Neutrophil (primary cell): Measurements from ENCODE around the gene TPRG1.

Source experiments
- H3K27ac ChIP-seq: fragments of 200-600 bp; sonication (generic); 2 replicates; pipeline ENCODE4 v1.5.1; 2016; ENCODE audit warnings: mild to moderate bottlenecking, moderate library complexity
- H3K27me3 ChIP-seq: fragments of 200-600 bp; sonication (generic); 2 replicates; pipeline ENCODE4 v1.6.0; 2016; ENCODE audit warnings: mild to moderate bottlenecking
- H3K36me3 ChIP-seq: fragments of 200-600 bp; sonication (generic); 2 replicates; pipeline ENCODE4 v1.5.1; 2017
- H3K4me1 ChIP-seq, 2 experiments: fragments of 200-600 bp in 1 of 2; sonication (generic) in 1 of 2; 1 replicate in 1 of 2; 2 replicates in 1 of 2; pipeline versions ENCODE4 v1.5.1 to v1.6.1; 2013 to 2016; ENCODE audit warnings: low read depth in 1 of 2, low read length in 1 of 2, mild to moderate bottlenecking in 1 of 2, moderate library complexity in 1 of 2; ENCODE audit not compliant: control insufficient read depth in 1 of 2, insufficient read depth in 1 of 2
- H3K4me3 ChIP-seq, 2 experiments: fragments of 200-600 bp in 1 of 2; sonication (generic) in 1 of 2; 1 replicate in 1 of 2; 2 replicates in 1 of 2; pipeline ENCODE4 v1.5.1; 2013 to 2016; ENCODE audit warnings: low read depth in 1 of 2, low read length in 1 of 2, mild to moderate bottlenecking in 1 of 2, moderate library complexity in 1 of 2
- H3K9me3 ChIP-seq: fragments of 200-600 bp; sonication (generic); 2 replicates; pipeline ENCODE4 v1.5.1; 2016
- CTCF ChIP-seq: fragments of 200-600 bp; sonication (generic); IDR thresholded peaks from 2 replicates; pipeline ENCODE4 v1.5.1; 2016; ENCODE audit warnings: antibody characterized with exemption

The TPRG1 gene

DNA sequence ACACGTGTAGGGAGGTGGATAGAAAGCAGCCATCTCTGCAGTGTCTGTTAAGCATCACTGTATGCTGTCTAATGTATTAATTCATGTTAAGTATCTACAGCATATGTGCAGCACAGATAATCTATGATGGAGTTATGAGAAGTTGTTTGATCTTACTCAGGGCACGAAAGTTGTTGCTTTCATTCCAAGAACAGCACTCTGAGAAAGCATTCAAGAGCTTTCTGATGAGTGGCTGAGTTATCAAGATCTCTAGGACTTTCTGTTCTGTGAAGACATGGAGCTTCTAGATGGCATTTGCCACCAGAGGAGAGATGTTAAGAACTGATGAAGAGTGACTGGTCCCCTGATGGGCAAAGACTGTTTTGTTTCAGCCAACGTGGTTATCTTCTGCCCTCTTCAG is 22.6 kb upstream of the TPRG1 start:
- no peak for TF ChIP-seq CTCF
- H3K27ac ChIP-seq: no peak overlapping the region
- no peaks in the 10 kb centered on the region for H3K9me3 ChIP-seq
- H3K27me3 ChIP-seq: no peaks in the 10 kb centered on the region
- peaks cover 29 to 31% of the 10 kb centered on the region in 2 experiments for H3K4me1 ChIP-seq
- H3K36me3 ChIP-seq: no peaks in the 10 kb centered on the region
- no peak overlapping the region for H3K4me3 ChIP-seq

DNA sequence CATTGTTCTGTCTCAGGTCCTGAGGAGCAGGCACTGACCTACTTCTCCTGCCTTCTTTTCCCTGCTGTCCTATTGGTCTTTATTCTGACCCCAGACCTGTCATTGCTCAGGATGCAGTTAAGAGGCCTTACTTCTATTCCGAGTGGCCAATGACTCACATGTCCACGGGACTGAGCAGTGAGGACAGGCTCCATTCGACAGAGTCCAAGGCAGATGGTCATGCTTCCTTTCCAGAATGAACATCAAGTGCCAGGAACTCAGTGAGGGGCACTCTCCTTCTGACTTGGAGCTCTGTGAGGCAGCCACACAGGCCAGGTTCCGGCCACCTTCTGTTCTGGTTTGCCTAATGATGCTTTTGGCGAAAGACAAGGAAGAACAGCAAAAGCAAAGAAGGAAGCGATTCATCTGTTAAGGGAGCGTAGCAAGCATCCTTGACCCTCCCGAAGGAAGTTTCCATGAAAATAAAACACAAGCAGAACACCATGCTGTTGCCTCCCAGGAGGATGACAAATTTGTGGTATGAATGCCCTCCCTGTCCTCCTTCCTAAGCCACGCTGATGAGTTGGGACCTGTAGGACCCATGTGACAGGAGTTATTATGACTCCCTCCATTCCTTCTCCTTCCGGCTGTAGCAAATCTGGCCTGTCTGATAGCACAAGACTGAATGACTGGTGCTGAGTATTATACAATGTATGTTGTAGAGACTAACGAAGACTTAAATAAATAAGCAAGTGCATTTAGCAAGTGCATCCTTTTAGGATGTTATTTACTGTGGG is 14.4 kb upstream of the TPRG1 start:
- H3K36me3 ChIP-seq: no peaks in the 10 kb centered on the region
- H3K27ac ChIP-seq: no peak overlapping the region
- no peaks in the 10 kb centered on the region for H3K4me1 ChIP-seq
- H3K27me3 ChIP-seq: peaks cover 24% of the 10 kb centered on the region
- H3K4me3 ChIP-seq: no peak overlapping the region
- no peaks in the 10 kb centered on the region for H3K9me3 ChIP-seq
- TF ChIP-seq CTCF: no peak

GRCh38 chr3:189158034-189158433 is 13.7 kb upstream of the TPRG1 start:
- H3K4me1 ChIP-seq: no peaks in the 10 kb centered on the region
- no peak for TF ChIP-seq CTCF
- H3K36me3 ChIP-seq: no peaks in the 10 kb centered on the region
- H3K27ac ChIP-seq: no peak overlapping the region
- peaks cover 24% of the 10 kb centered on the region for H3K27me3 ChIP-seq
- no peaks in the 10 kb centered on the region for H3K9me3 ChIP-seq
- no peak overlapping the region for H3K4me3 ChIP-seq

GRCh38 chr3:189160519-189161309 is 11.1 kb upstream of the TPRG1 start:
- TF ChIP-seq CTCF: no peak
- no peaks in the 10 kb centered on the region for H3K9me3 ChIP-seq

DNA sequence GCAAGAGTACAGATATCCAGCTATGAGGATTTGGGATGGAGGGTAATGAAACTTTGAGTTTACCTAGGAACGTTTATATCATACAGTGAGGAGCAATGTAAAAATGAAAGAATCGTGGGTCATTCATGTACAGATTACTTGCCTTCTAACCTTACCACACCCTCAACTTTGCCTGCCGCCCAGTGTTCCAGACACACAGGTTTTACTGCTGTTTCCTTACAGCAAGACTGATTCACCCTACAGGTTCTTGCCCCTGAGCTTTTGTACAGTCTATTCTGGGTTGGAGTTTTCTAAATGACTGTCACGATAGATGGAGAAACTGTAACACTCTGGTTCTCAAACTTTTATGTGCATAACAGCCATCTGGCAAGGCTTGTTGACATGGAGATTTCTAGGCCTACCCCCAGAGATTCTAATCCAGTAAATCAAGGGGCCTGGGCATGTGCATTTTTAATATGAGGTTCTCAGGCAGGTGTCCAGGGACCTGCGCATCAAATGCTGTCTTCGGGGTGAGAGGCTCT is 6.6 kb upstream of the TPRG1 start:
- Histone ChIP-seq H3K4me1 (no peaks in the 10 kb centered on the region), H3K36me3 (no peaks in the 10 kb centered on the region), H3K4me3 (no peak overlapping the region), H3K27ac (no peak overlapping the region), H3K27me3 (peaks cover 7% of the 10 kb centered on the region), H3K9me3 (no peaks in the 10 kb centered on the region)
- TF ChIP-seq CTCF: no peak

More at GRCh38 chr3:189160519-189161309, 11.1 kb upstream of the TPRG1 start:
- Histone ChIP-seq H3K4me1 (no peaks in the 10 kb centered on the region), H3K27ac (no peak overlapping the region), H3K4me3 (no peak overlapping the region), H3K27me3 (peaks cover 24% of the 10 kb centered on the region), H3K36me3 (no peaks in the 10 kb centered on the region)
